ENCODE results near the gene ZNHIT1. TPM values are rescaled to one million over a fixed set of nuclear protein-coding genes. Genes with fewer than 3 reads are reported as not detected.

The ZNHIT1 gene
- total and polyA plus RNA-seq, 2 of the 8 experiments (the other 6 are each of a cell fraction or from before 2014, with no cell fraction given): 38.2 to 61.7 TPM

- TF ChIP-seq NANOG (IDR thresholded peaks at IDR 0.05; ENCODE audit: insufficient read depth, low read depth, low read length, poor library complexity, severe bottlenecking): no peak
- TF ChIP-seq TCF12 (IDR thresholded peaks at IDR 0.05; ENCODE audit: low read depth, low read length): no peak
- no peak for TF ChIP-seq USF2 (IDR thresholded peaks at IDR 0.05; ENCODE audit: low read length)
Observed at GRCh38 chr7:101269664-101270063, 51.7 kb downstream of the ZNHIT1 start (continued).
